ENCODE results near the gene DHCR7. TPM values are rescaled to one million over a fixed set of nuclear protein-coding genes. Genes with fewer than 3 reads are reported as not detected.

Gene DHCR7
- total RNA-seq, 1 experiment from 2014 or later: 211 TPM

GRCh38 chr11:71456831-71457230 is 8.6 kb upstream of the DHCR7 start:
- Mint-ChIP-seq H3K9me3 (ENCODE audit: low read depth, unreplicated experiment) (no peaks in the 10 kb centered on the region), H3K27me3 (ENCODE audit: unreplicated experiment) (no peaks in the 10 kb centered on the region), H3K4me3 (ENCODE audit: low read depth, unreplicated experiment) (no peak overlapping the region), H3K36me3 (ENCODE audit: insufficient read depth, unreplicated experiment) (peaks cover 60% of the 10 kb centered on the region), H3K27ac (ENCODE audit: unreplicated experiment) (no peak overlapping the region), H3K4me1 (ENCODE audit: low read depth, unreplicated experiment) (peaks cover 16% of the 10 kb centered on the region)
- no TSS peak for BruUV-seq (replicated peaks)
- DNase-seq: no peak
- intact Hi-C loops (cut with micrococcal nuclease; ENCODE audit: unreplicated experiment): no loop called here
- CTCF ChIA-PET: no interaction called here
- TF ChIP-seq CTCF (IDR thresholded peaks at IDR 0.05; ENCODE audit: unreplicated experiment): no peak

GRCh38 chr11:71456294-71456693 is 8.1 kb upstream of the DHCR7 start:
- H3K9me3 Mint-ChIP-seq (ENCODE audit: low read depth, unreplicated experiment): no peaks in the 10 kb centered on the region
- intact Hi-C loops (cut with micrococcal nuclease; ENCODE audit: unreplicated experiment): no loop called here
- no peak overlapping the region for H3K27ac Mint-ChIP-seq (ENCODE audit: unreplicated experiment)
- CTCF ChIA-PET: no interaction called here
- peaks cover 61% of the 10 kb centered on the region for H3K36me3 Mint-ChIP-seq (ENCODE audit: insufficient read depth, unreplicated experiment)
- no peak for TF ChIP-seq CTCF (IDR thresholded peaks at IDR 0.05; ENCODE audit: unreplicated experiment)
- H3K4me1 Mint-ChIP-seq (ENCODE audit: low read depth, unreplicated experiment): peaks cover 20% of the 10 kb centered on the region
- H3K4me3 Mint-ChIP-seq (ENCODE audit: low read depth, unreplicated experiment): no peak overlapping the region
- no TSS peak for BruUV-seq (replicated peaks)
- no peaks in the 10 kb centered on the region for H3K27me3 Mint-ChIP-seq (ENCODE audit: unreplicated experiment)
- DNase-seq: no peak

GRCh38 chr11:71454470-71455113 is 6.4 kb upstream of the DHCR7 start:
- intact Hi-C loops (cut with micrococcal nuclease; ENCODE audit: unreplicated experiment): no loop called here
- peak; percentile 20 for TF ChIP-seq CTCF (IDR thresholded peaks at IDR 0.05; ENCODE audit: unreplicated experiment)
- no peaks in the 10 kb centered on the region for H3K27me3 Mint-ChIP-seq (ENCODE audit: unreplicated experiment)
- peak overlapping the region; percentile 96 for H3K4me3 Mint-ChIP-seq (ENCODE audit: low read depth, unreplicated experiment)
- H3K4me1 Mint-ChIP-seq (ENCODE audit: low read depth, unreplicated experiment): peaks cover 28% of the 10 kb centered on the region
- no peaks in the 10 kb centered on the region for H3K9me3 Mint-ChIP-seq (ENCODE audit: low read depth, unreplicated experiment)
- CTCF ChIA-PET: no interaction called here
- BruUV-seq (replicated peaks): no TSS peak
- peaks cover 49% of the 10 kb centered on the region for H3K36me3 Mint-ChIP-seq (ENCODE audit: insufficient read depth, unreplicated experiment)
- peak; percentile 43 for DNase-seq
- H3K27ac Mint-ChIP-seq (ENCODE audit: unreplicated experiment): no peak overlapping the region

- peaks cover 28% of the 10 kb centered on the region for H3K4me1 Mint-ChIP-seq (ENCODE audit: low read depth, unreplicated experiment)
- DNase-seq: no peak
- peak overlapping the region; percentile 96 for H3K4me3 Mint-ChIP-seq (ENCODE audit: low read depth, unreplicated experiment)
- CTCF ChIA-PET: no interaction called here
- H3K9me3 Mint-ChIP-seq (ENCODE audit: low read depth, unreplicated experiment): no peaks in the 10 kb centered on the region
- BruUV-seq (replicated peaks): no TSS peak
- TF ChIP-seq CTCF (IDR thresholded peaks at IDR 0.05; ENCODE audit: unreplicated experiment): no peak
- no peaks in the 10 kb centered on the region for H3K27me3 Mint-ChIP-seq (ENCODE audit: unreplicated experiment)
- peaks cover 56% of the 10 kb centered on the region for H3K36me3 Mint-ChIP-seq (ENCODE audit: insufficient read depth, unreplicated experiment)
- intact Hi-C loops (cut with micrococcal nuclease; ENCODE audit: unreplicated experiment): no loop called here
- no peak overlapping the region for H3K27ac Mint-ChIP-seq (ENCODE audit: unreplicated experiment)
Observed at GRCh38 chr11:71453918-71454304, 5.7 kb upstream of the DHCR7 start.
